GM10266 (cell line): ENCODE data around the gene NAA10.

Source experiments
- DNase-seq: peaks from one replicate; pipeline ENCODE4 v3.0.0; 2012; ENCODE audit errors: extremely low spot score
- CTCF ChIP-seq: IDR thresholded peaks from 2 replicates; pipeline ENCODE4 v1.5.1; 2012; ENCODE audit warnings: mild to moderate bottlenecking, low read depth; ENCODE audit not compliant: control insufficient read depth, insufficient read depth; ENCODE audit errors: missing control alignments

The NAA10 gene

GRCh38 chrX:153958605-153959004 lies 23.8 kb upstream of the NAA10 start:
- DNase-seq, result no peak
- TF ChIP-seq CTCF, result no peak

GRCh38 chrX:153957224-153957623 lies 22.4 kb upstream of the NAA10 start:
- TF ChIP-seq CTCF, result no peak
- no peak for DNase-seq

- DNase-seq, result no peak
- no peak for TF ChIP-seq CTCF
Measured at GRCh38 chrX:153956044-153956907, 21.4 kb upstream of the NAA10 start.

GRCh38 chrX:153955228-153955732 lies 20.4 kb upstream of the NAA10 start:
- TF ChIP-seq CTCF, result no peak

GRCh38 chrX:153954558-153955227 lies 19.9 kb upstream of the NAA10 start:
- no peak for DNase-seq
- TF ChIP-seq CTCF, result no peak

More at GRCh38 chrX:153955228-153955732, 20.4 kb upstream of the NAA10 start:
- DNase-seq, result no peak

- no peak for TF ChIP-seq CTCF
- DNase-seq, result no peak
Measured at GRCh38 chrX:153953892-153954557, 19.2 kb upstream of the NAA10 start.
